COLO829 (cell line): ENCODE data around the gene CSDE1.
"Not testable (repeated sequence)": the region's sequence is repeated elsewhere in the genome, so short reads cannot be mapped to it uniquely, and the experiment has no call there.

Experiments used
- DNase-seq: peaks from one replicate; pipeline ENCODE4 v3.0.0; 2012; ENCODE audit warnings: low spot score

CSDE1 gene

GRCh38 chr1:114757455-114758255 is at the start of gene CSDE1:
Gene CSDE1, minus strand, starts transcription at chr1:114757984. Its CDS starts 18,094 bp downstream, at chr1:114739890.
- peak; percentile 98 for DNase-seq

GRCh38 chr1:114804449-114804848 is 46.7 kb upstream of the CSDE1 start:
- DNase-seq = not testable (repeated sequence)

GRCh38 chr1:114803001-114803400 is 45.2 kb upstream of the CSDE1 start:
- no peak for DNase-seq

GRCh38 chr1:114794038-114794437 is 36.3 kb upstream of the CSDE1 start:
- DNase-seq = no peak

- not testable (repeated sequence) for DNase-seq
Measured at GRCh38 chr1:114790581-114790980, 32.8 kb upstream of the CSDE1 start.

- not testable (repeated sequence) for DNase-seq
Measured at GRCh38 chr1:114786440-114786839, 28.7 kb upstream of the CSDE1 start.

GRCh38 chr1:114782476-114782875 is 24.7 kb upstream of the CSDE1 start:
- DNase-seq = no peak

GRCh38 chr1:114780344-114781226 is 22.8 kb upstream of the CSDE1 start, which contains the start of gene SIKE1:
Gene SIKE1, minus strand, starts transcription at chr1:114780685. Its CDS starts 78 bp downstream, at chr1:114780607.
- peak; percentile 78 for DNase-seq

GRCh38 chr1:114779722-114780121 is 21.9 kb upstream of the CSDE1 start:
- DNase-seq = no peak

- DNase-seq = not testable (repeated sequence)
Measured at GRCh38 chr1:114776726-114777125, 18.9 kb upstream of the CSDE1 start.

- no peak for DNase-seq
Measured at GRCh38 chr1:114771992-114772391, 14.2 kb upstream of the CSDE1 start.

GRCh38 chr1:114770989-114771388 is 13.2 kb upstream of the CSDE1 start:
- no peak for DNase-seq

- DNase-seq = no peak
Measured at GRCh38 chr1:114764689-114765088, 6.9 kb upstream of the CSDE1 start.

- DNase-seq = peak; percentile 43
Measured at GRCh38 chr1:114758256-114758832, 560 bp upstream of the CSDE1 start.

- no peak for DNase-seq
Measured at GRCh38 chr1:114756949-114757454, 782 bp downstream of the CSDE1 start.

- DNase-seq = no peak
Measured at GRCh38 chr1:114756009-114756892, 1.5 kb downstream of the CSDE1 start.

GRCh38 chr1:114755006-114755931 is 2.5 kb downstream of the CSDE1 start:
- no peak for DNase-seq

GRCh38 chr1:114753702-114754101 is 4.1 kb downstream of the CSDE1 start:
- not testable (repeated sequence) for DNase-seq

- no peak for DNase-seq
Measured at GRCh38 chr1:114753143-114753542, 4.6 kb downstream of the CSDE1 start.

GRCh38 chr1:114750780-114751179 is 7.0 kb downstream of the CSDE1 start:
- no peak for DNase-seq
